MM.1S (cell line): ENCODE data around the gene ERVMER34-1.

Source experiments
- DNase-seq: peaks from one replicate; pipeline ENCODE4 v3.0.0-alpha.2; 2015
- H2AFZ ChIP-seq: fragments of 300-600 bp; sonication (generic); 2 replicates; pipeline ENCODE4 v1.6.0; 2016; ENCODE audit warnings: antibody characterized with exemption, low read length
- H3F3A ChIP-seq: fragments of 300-600 bp; sonication (generic); 2 replicates; pipeline ENCODE4 v1.6.1; 2016; ENCODE audit warnings: mild to moderate bottlenecking, antibody characterized with exemption, low read length, moderate library complexity, mixed read lengths; ENCODE audit not compliant: insufficient read depth
- H3K27ac ChIP-seq: fragments of 300-600 bp; sonication (generic); 2 replicates; pipeline ENCODE4 v1.5.1; 2016; ENCODE audit warnings: mild to moderate bottlenecking, low read length
- H3K27me3 ChIP-seq: fragments of 300-600 bp; sonication (generic); replicated peaks from 2 replicates; pipeline ENCODE4 v1.6.0; 2016; ENCODE audit warnings: low read length; ENCODE audit not compliant: insufficient read depth
- H3K36me3 ChIP-seq: fragments of 300-600 bp; sonication (generic); replicated peaks from 2 replicates; pipeline ENCODE4 v1.6.1; 2016; ENCODE audit warnings: mild to moderate bottlenecking, low read length, mixed read lengths; ENCODE audit not compliant: insufficient read depth
- H3K4me1 ChIP-seq: fragments of 300-600 bp; sonication (generic); 2 replicates; pipeline ENCODE4 v1.6.1; 2016; ENCODE audit warnings: low read length, mixed read lengths
- H3K4me2 ChIP-seq: fragments of 300-600 bp; sonication (generic); 2 replicates; pipeline ENCODE4 v1.6.0; 2016; ENCODE audit warnings: low read depth, low read length
- H3K4me3 ChIP-seq: fragments of 300-600 bp; sonication (generic); 2 replicates; pipeline ENCODE4 v1.5.1; 2016; ENCODE audit warnings: low read length, mixed read lengths
- H3K79me2 ChIP-seq: fragments of 300-600 bp; sonication (generic); 2 replicates; pipeline ENCODE4 v1.6.1; 2016; ENCODE audit warnings: mixed run types, low read length, mixed read lengths
- H3K9ac ChIP-seq: fragments of 300-600 bp; sonication (generic); 2 replicates; pipeline ENCODE4 v1.6.1; 2016; ENCODE audit warnings: low read length, mixed read lengths
- H3K9me2 ChIP-seq: fragments of 300-600 bp; sonication (generic); replicated peaks from 2 replicates; pipeline ENCODE4 v1.6.1; 2016; ENCODE audit warnings: mild to moderate bottlenecking, low read length, mixed read lengths; ENCODE audit not compliant: insufficient read depth
- H3K9me3 ChIP-seq: fragments of 300-600 bp; sonication (generic); replicated peaks from 2 replicates; pipeline ENCODE4 v1.6.1; 2016; ENCODE audit warnings: mild to moderate bottlenecking, low read length, mixed read lengths; ENCODE audit not compliant: insufficient read depth
- H4K20me1 ChIP-seq: fragments of 300-600 bp; sonication (generic); 2 replicates; pipeline ENCODE4 v1.6.1; 2016; ENCODE audit warnings: mild to moderate bottlenecking, low read length, moderate library complexity, mixed read lengths; ENCODE audit not compliant: insufficient read depth
- CTCF ChIP-seq: fragments of 300-600 bp; sonication (generic); IDR thresholded peaks from 2 replicates; pipeline ENCODE4 v1.5.1; 2016; ENCODE audit warnings: antibody characterized with exemption, low read length, mixed read lengths
- EZH2 ChIP-seq: fragments of 300-600 bp; sonication (generic); optimal IDR thresholded peaks from 2 replicates; pipeline ENCODE3; 2017; ENCODE audit warnings: low read depth, mild to moderate bottlenecking, antibody characterized with exemption, low read length, mixed read lengths
- EZH2phosphoT487 ChIP-seq: fragments of 300-600 bp; sonication (generic); IDR thresholded peaks from 2 replicates; pipeline ENCODE4 v1.6.1; 2018; ENCODE audit warnings: antibody characterized with exemption, low read length

Gene ERVMER34-1

GRCh38 chr4:52780617-52781354 lies 29.6 kb upstream of the ERVMER34-1 start:
- no peak for DNase-seq
- H3K36me3 ChIP-seq, result no peaks in the 10 kb centered on the region
- no peaks in the 10 kb centered on the region for H3K27me3 ChIP-seq
- no peaks in the 10 kb centered on the region for H4K20me1 ChIP-seq
- no peaks in the 10 kb centered on the region for H3K79me2 ChIP-seq
- H2AFZ ChIP-seq, result no peak overlapping the region
- no peak for TF ChIP-seq EZH2phosphoT487
- TF ChIP-seq CTCF, result no peak
- no peak for TF ChIP-seq EZH2
- H3K4me2 ChIP-seq, result no peak overlapping the region
- no peaks in the 10 kb centered on the region for H3F3A ChIP-seq
- no peak overlapping the region for H3K4me3 ChIP-seq
- no peak overlapping the region for H3K27ac ChIP-seq
- H3K9me3 ChIP-seq, result no peaks in the 10 kb centered on the region
- H3K4me1 ChIP-seq, result no peaks in the 10 kb centered on the region
- H3K9ac ChIP-seq, result no peak overlapping the region
- H3K9me2 ChIP-seq, result no peaks in the 10 kb centered on the region

DNA sequence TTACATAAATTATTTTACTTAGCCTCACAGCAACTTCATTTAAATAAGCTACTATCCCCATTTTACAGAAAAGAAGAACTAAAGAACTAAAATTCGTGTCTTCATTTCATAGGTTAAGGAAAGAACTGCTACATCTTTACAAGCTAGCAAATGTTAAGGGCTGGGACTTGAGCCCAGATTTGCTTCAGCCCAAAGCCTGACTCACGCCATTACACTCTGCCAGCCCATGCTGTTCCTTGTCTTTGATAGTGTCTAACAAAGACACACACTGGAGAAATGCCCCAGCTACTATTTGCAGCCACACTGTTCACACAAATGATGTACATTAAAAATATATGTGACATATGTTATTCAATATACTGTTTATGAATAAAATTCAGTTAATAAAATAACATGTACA lies 29.0 kb upstream of the ERVMER34-1 start:
- Histone ChIP-seq H3K4me3 (no peak overlapping the region), H3K9me2 (no peaks in the 10 kb centered on the region), H3K4me2 (no peak overlapping the region), H3K9me3 (no peaks in the 10 kb centered on the region), H2AFZ (no peak overlapping the region), H3K9ac (no peak overlapping the region), H3K79me2 (no peaks in the 10 kb centered on the region), H4K20me1 (no peaks in the 10 kb centered on the region), H3K27ac (no peak overlapping the region), H3K27me3 (no peaks in the 10 kb centered on the region), H3K36me3 (no peaks in the 10 kb centered on the region), H3F3A (no peaks in the 10 kb centered on the region), H3K4me1 (no peaks in the 10 kb centered on the region)
- TF ChIP-seq EZH2 (no peak), CTCF (no peak), EZH2phosphoT487 (no peak)
- DNase-seq, result no peak

DNA sequence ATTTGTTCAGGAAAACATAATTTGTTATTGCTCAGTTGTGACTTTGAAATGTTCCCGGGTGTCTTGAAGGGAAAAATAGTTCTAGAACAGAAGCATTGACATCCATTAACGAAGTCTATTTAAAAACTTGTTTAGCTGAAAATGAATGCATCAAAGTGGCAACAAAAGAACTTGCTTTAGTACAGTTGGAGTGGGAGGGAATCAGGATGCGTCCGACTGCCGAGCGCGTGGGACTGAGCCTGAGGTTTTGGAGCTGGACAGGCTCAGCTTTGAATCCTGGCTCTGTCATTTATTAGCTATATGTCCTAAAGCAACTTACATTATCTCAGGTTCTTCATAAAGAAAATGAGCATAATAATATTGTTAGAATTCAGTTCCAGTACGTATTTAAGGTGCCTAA lies 9.0 kb upstream of the ERVMER34-1 start:
- H3K4me3 ChIP-seq, result no peak overlapping the region
- H3K27me3 ChIP-seq, result no peaks in the 10 kb centered on the region

More for the DNA sequence above, 9.0 kb upstream of the ERVMER34-1 start:
- H3K4me2 ChIP-seq, result no peak overlapping the region
- no peak overlapping the region for H3K9ac ChIP-seq
- no peaks in the 10 kb centered on the region for H3F3A ChIP-seq
- H3K36me3 ChIP-seq, result no peaks in the 10 kb centered on the region
- no peaks in the 10 kb centered on the region for H3K9me3 ChIP-seq
- H3K79me2 ChIP-seq, result no peaks in the 10 kb centered on the region
- H2AFZ ChIP-seq, result no peak overlapping the region
- no peak overlapping the region for H3K27ac ChIP-seq
- DNase-seq, result no peak
- no peaks in the 10 kb centered on the region for H3K9me2 ChIP-seq
- H4K20me1 ChIP-seq, result no peaks in the 10 kb centered on the region
- H3K4me1 ChIP-seq, result no peaks in the 10 kb centered on the region
- TF ChIP-seq CTCF (no peak), EZH2 (no peak)
